PC-9 (cell line): Measurements from ENCODE around the gene ZNF638. TPM values are rescaled to one million over a fixed set of nuclear protein-coding genes. Genes with fewer than 3 reads are reported as not detected.
"Not testable (repeated sequence)": the region's sequence is repeated elsewhere in the genome, so short reads cannot be mapped to it uniquely, and the experiment has no call there.

Experiments used
- BruUV-seq: library from RNA; stranded (reverse); fragments of 400-500 nt; replicated peaks from 2 replicates; lab custom pipeline; 2021; lab: Mats Ljungman, UMichigan
- CTCF ChIA-PET: fragments of 300-600 bp; sonication (Branson Sonifier 250); formaldehyde crosslinking; loops from one replicate; lab custom pipeline; 2022; ENCODE audit warnings: antibody characterized with exemption; lab: Charles Lee
- POLR2A ChIA-PET: fragments of 300-600 bp; sonication (Branson Sonifier 250); formaldehyde crosslinking; loops from one replicate; lab custom pipeline; 2022; ENCODE audit warnings: antibody characterized with exemption; ENCODE audit not compliant: unreplicated experiment; lab: Charles Lee
- DNase-seq, 2 experiments: peaks; one replicate each; pipeline versions ENCODE4 v3.0.0 to v3.0.0-alpha.2; 2015 to 2022; ENCODE audit warnings: mixed read lengths in 1 of 2
- H2AFZ ChIP-seq: fragments of 200-600 bp; sonication (generic); 2 replicates; pipeline ENCODE4 v1.8.1; 2017; ENCODE audit warnings: antibody characterized with exemption
- H3F3A ChIP-seq: fragments of 200-600 bp; sonication (generic); 2 replicates; pipeline ENCODE4 v1.8.1; 2017; ENCODE audit warnings: antibody characterized with exemption, mild to moderate bottlenecking, low read depth; ENCODE audit not compliant: insufficient read depth
- H3K27ac ChIP-seq: fragments of 200-600 bp; sonication (generic); 2 replicates; pipeline ENCODE4 v1.6.1; 2016; ENCODE audit warnings: mixed run types
- H3K27me3 ChIP-seq: fragments of 200-600 bp; sonication (generic); 2 replicates; pipeline ENCODE4 v1.6.1; 2016; ENCODE audit warnings: low read depth, mixed run types; ENCODE audit not compliant: insufficient read depth
- H3K36me3 ChIP-seq: fragments of 200-600 bp; sonication (generic); 2 replicates; pipeline ENCODE4 v1.6.1; 2016; ENCODE audit warnings: low read depth, mixed run types
- H3K4me1 ChIP-seq: fragments of 200-600 bp; sonication (generic); replicated peaks from 2 replicates; pipeline ENCODE4 v1.6.1; 2016; ENCODE audit warnings: mixed run types; ENCODE audit not compliant: insufficient read depth
- H3K4me2 ChIP-seq: fragments of 200-600 bp; sonication (generic); 2 replicates; pipeline ENCODE4 v1.6.1; 2017; ENCODE audit warnings: mixed run types
- H3K4me3 ChIP-seq: fragments of 200-600 bp; sonication (generic); 2 replicates; pipeline ENCODE4 v1.6.1; 2016; ENCODE audit warnings: mixed run types
- H3K79me2 ChIP-seq: fragments of 200-600 bp; sonication (generic); 2 replicates; pipeline ENCODE4 v1.6.1; 2017; ENCODE audit warnings: low read depth, mixed run types
- H3K9me2 ChIP-seq: fragments of 200-600 bp; sonication (generic); 2 replicates; pipeline ENCODE4 v1.8.1; 2017; ENCODE audit warnings: mild to moderate bottlenecking; ENCODE audit not compliant: insufficient read depth
- H3K9me3 ChIP-seq: fragments of 200-600 bp; sonication (generic); 2 replicates; pipeline ENCODE4 v1.8.1; 2016; ENCODE audit warnings: low read depth; ENCODE audit not compliant: insufficient read depth
- H4K20me1 ChIP-seq: fragments of 200-600 bp; sonication (generic); 2 replicates; pipeline ENCODE4 v1.8.1; 2017; ENCODE audit not compliant: insufficient read depth
- CTCF ChIP-seq: fragments of 200-600 bp; sonication (generic); conservative IDR thresholded peaks from 2 replicates; pipeline ENCODE4 v1.6.1; 2017; ENCODE audit warnings: mixed run types, antibody characterized with exemption, mild to moderate bottlenecking, moderate library complexity
- EZH2 ChIP-seq: fragments of 200-600 bp; sonication (generic); IDR thresholded peaks from 2 replicates; pipeline ENCODE4 v1.8.0; 2017; ENCODE audit warnings: antibody characterized with exemption, low read depth
- intact Hi-C: fragments of 100-400 bp; cut with micrococcal nuclease; formaldehyde crosslinking; loops from one replicate; pipeline ENCODE4 v1.10.0; 2022; ENCODE audit not compliant: unreplicated experiment
- total RNA-seq: library from RNA; stranded (reverse); gene quantifications from 2 replicates; pipeline ENCODE4 v1.2.3, GENCODE V29; 2021

Gene ZNF638
- total RNA-seq, 1 experiment from 2014 or later, result 109 TPM

GRCh38 chr2:71423817-71424420 is 92.3 kb downstream of the ZNF638 start:
- H3K79me2 ChIP-seq, result no peaks in the 10 kb centered on the region; the same call in 1 of the 2 replicates
- H3K9me3 ChIP-seq, result no peaks in the 10 kb centered on the region
- no TSS peak for BruUV-seq
- peaks cover 53% of the 10 kb centered on the region for H3K36me3 ChIP-seq
- H3K4me3 ChIP-seq, result no peak overlapping the region
- no peaks in the 10 kb centered on the region for H3K9me2 ChIP-seq
- no peak overlapping the region for H2AFZ ChIP-seq
- H3K27me3 ChIP-seq, result no peaks in the 10 kb centered on the region
- H3K4me2 ChIP-seq, result no peak overlapping the region
- intact Hi-C loops, result no loop called here
- ChIA-PET POLR2A (no interaction called here), CTCF (no interaction called here)
- H3F3A ChIP-seq, result peaks cover 19% of the 10 kb centered on the region
- no peak overlapping the region for H3K27ac ChIP-seq
- peaks cover 10% of the 10 kb centered on the region; the same call in 1 of the 2 replicates for H3K4me1 ChIP-seq
- no peak for TF ChIP-seq EZH2
- no peak for TF ChIP-seq CTCF
- DNase-seq, result no peak
- H4K20me1 ChIP-seq, result peaks cover 3% of the 10 kb centered on the region

GRCh38 chr2:71426721-71427120 is 95.1 kb downstream of the ZNF638 start:
- peaks cover 10% of the 10 kb centered on the region; the same call in 1 of the 2 replicates for H3K4me1 ChIP-seq
- peaks cover 7% of the 10 kb centered on the region for H3F3A ChIP-seq
- no peak overlapping the region for H3K4me3 ChIP-seq
- POLR2A ChIA-PET, result no interaction called here
- TF ChIP-seq EZH2 (no peak), CTCF (no peak)
- H4K20me1 ChIP-seq, result peaks cover 3% of the 10 kb centered on the region; the same call in 1 of the 2 replicates
- no TSS peak for BruUV-seq
- no peak for DNase-seq
- peaks cover 65% of the 10 kb centered on the region for H3K36me3 ChIP-seq
- no peak overlapping the region for H3K4me2 ChIP-seq
- H3K9me3 ChIP-seq, result no peaks in the 10 kb centered on the region
- intact Hi-C loops, result loop anchor here (1.0 kb wide), 1 partner anchor 21 kb away; no protein-coding TSS in a partner anchor
- no peaks in the 10 kb centered on the region for H3K27me3 ChIP-seq
- CTCF ChIA-PET, result no interaction called here
- H3K79me2 ChIP-seq, result no peaks in the 10 kb centered on the region
- no peak overlapping the region for H3K27ac ChIP-seq
- no peak overlapping the region for H2AFZ ChIP-seq
- no peaks in the 10 kb centered on the region for H3K9me2 ChIP-seq

- peaks cover 70% of the 10 kb centered on the region for H3K36me3 ChIP-seq
- no peaks in the 10 kb centered on the region for H3K9me2 ChIP-seq
- no peak overlapping the region for H3K4me2 ChIP-seq
- H3F3A ChIP-seq, result peaks cover 7% of the 10 kb centered on the region
- BruUV-seq, result no TSS peak
- H3K27me3 ChIP-seq, result no peaks in the 10 kb centered on the region
- H3K9me3 ChIP-seq, result no peaks in the 10 kb centered on the region
- intact Hi-C loops, result no loop called here
- ChIA-PET POLR2A (no interaction called here), CTCF (no interaction called here)
- H3K4me3 ChIP-seq, result no peak overlapping the region
- H3K79me2 ChIP-seq, result no peaks in the 10 kb centered on the region
- H2AFZ ChIP-seq, result no peak overlapping the region
- no peak for TF ChIP-seq EZH2
- no peak for TF ChIP-seq CTCF
- H3K4me1 ChIP-seq, result peaks cover 10% of the 10 kb centered on the region; the same call in 1 of the 2 replicates
- H4K20me1 ChIP-seq, result peaks cover 9% of the 10 kb centered on the region
- no peak for DNase-seq
- H3K27ac ChIP-seq, result no peak overlapping the region
Measured at GRCh38 chr2:71428472-71429383, 97.1 kb downstream of the ZNF638 start.

GRCh38 chr2:71445142-71445541 is 113.6 kb downstream of the ZNF638 start:
- POLR2A ChIA-PET, CTCF ChIA-PET, intact Hi-C loops: not testable (repeated sequence)

More at GRCh38 chr2:71445142-71445541, 113.6 kb downstream of the ZNF638 start:
- H3K36me3 ChIP-seq, H3K27me3 ChIP-seq, H2AFZ ChIP-seq, BruUV-seq, H3K4me2 ChIP-seq, H3F3A ChIP-seq, H3K27ac ChIP-seq, H3K9me3 ChIP-seq, H3K4me1 ChIP-seq, H3K4me3 ChIP-seq, H4K20me1 ChIP-seq, DNase-seq, H3K79me2 ChIP-seq, H3K9me2 ChIP-seq: not testable (repeated sequence)
